HFF-Myc (cell line): Measurements from ENCODE around the gene MED29.

Experiments used
- DNase-seq: peaks from one replicate; pipeline ENCODE4 v3.0.0-alpha.2; 2011; ENCODE audit warnings: low read depth; ENCODE audit errors: extremely low read depth
- H3K4me3 ChIP-seq: replicated peaks from 2 replicates; pipeline ENCODE4 v1.5.1; 2011; ENCODE audit warnings: low read depth, mild to moderate bottlenecking, control low read depth, low read length
- CTCF ChIP-seq: IDR thresholded peaks from 2 replicates; pipeline ENCODE4 v1.5.1; 2012; ENCODE audit warnings: mild to moderate bottlenecking, low read depth, low read length, control low read depth; ENCODE audit errors: missing control alignments

MED29 gene

GRCh38 chr19:39430675-39431593 is 39.8 kb downstream of the MED29 start:
- peak; percentile 83 for DNase-seq
- TF ChIP-seq CTCF, result no peak
- no peak overlapping the region for H3K4me3 ChIP-seq

DNA sequence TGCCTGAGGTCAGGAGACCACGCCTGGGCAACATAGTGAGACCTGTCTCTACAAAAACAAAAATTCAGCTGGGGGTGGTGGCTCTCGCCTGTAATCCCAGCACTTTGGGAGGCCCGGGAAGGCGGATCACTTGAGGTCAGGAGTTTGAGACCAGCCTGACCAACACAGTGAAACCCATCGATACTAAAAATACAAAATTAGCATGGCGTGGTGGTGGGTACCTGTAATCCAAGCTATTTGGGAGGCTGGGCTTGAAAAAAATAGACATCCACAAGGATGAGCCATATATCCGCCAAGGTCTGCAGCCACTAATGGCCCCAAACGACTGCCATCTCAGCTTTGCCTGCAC is 41.5 kb downstream of the MED29 start:
- no peak for TF ChIP-seq CTCF
- DNase-seq, result no peak
- H3K4me3 ChIP-seq, result no peak overlapping the region

GRCh38 chr19:39433480-39434079 is 42.4 kb downstream of the MED29 start:
- no peak for TF ChIP-seq CTCF
- H3K4me3 ChIP-seq, result peak overlapping the region; percentile 94
- DNase-seq, result no peak

DNA sequence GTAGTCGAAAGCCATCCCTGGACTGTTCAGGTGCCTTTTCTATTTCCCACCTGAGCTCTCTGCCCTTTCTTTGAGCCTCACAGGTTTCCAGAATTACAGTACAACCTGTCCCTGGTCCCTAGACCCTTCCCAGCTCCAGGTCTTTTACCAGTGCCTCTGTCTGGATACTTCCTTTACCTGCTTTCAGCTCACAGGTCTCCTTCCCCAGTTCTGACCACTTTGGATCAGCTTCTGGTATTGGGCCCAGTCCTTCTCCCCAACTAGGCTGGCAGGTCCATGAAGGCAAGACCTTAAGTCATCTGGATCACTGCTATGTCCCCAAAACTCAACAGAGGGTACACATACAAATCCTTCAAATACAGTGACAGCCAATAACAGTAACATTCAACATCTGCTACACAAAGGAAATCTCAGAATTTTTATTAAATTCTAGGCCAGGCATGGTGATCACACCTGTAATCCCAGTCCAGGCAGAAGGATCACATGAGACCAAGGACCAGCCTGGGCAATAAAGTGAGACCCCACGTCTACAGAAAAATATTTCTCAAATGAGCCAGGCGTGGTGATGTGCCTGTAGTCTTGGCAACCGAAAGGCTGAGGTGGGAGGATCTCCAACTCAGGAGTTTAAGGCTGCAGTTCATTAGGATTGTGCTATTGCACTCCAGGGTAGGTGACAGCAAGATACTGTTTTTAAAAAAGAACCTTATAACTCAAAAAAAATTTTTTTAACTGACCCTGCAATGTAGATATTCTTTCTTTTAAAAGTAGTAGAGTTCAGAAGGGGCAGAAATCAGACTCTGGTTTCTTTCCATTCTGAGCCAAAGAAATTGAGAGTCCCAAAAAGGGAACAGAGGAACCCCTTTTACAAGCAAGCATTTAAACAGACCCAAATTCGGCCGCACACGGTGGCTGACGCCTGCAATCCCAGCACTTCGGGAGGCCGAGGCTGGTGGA is 43.2 kb downstream of the MED29 start:
- peak overlapping the region; percentile 94 for H3K4me3 ChIP-seq
- no peak for TF ChIP-seq CTCF
- no peak for DNase-seq

DNA sequence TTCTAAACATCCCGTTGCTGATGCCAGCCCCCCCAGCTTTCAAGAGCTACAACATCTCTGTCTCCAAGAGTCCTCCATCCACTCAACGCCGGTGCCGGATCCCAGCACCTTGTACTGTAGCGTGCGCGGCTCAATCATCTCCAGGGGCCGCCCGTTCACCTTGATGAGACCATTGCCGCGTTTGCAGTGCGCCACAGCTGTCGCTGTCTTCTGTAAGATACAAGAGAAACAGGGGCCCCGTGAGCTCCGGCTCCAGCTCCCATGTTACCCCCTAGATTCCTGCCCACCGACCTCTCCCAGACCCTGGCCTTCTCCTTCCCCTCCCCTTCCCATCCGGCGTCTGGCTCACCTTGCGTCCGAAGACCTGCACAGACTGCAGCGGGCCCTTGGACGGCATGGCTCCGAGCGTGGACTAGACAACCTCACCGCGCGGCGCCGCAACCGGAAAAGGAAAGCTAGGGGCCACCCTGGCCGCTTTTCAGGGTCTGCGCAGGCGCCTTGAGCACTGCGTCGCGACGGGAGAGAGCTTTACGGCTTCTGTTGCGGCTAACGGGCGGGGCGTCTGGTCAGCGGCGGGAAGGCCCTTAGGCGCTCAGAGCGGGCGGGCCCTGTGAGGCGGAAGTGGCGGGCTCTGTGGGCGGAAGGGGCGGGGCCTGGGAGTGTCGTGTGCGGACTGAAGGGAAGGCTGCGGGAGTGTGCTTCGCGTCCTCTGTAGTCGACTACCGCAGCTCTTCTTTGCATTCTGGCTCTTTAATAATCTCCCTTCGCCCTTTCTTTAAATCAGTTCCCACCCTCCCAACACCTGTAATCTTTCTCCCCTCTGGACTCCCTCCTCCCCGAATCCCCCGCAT is 44.5 kb downstream of the MED29 start, which contains the start of gene RPS16:
TSS of gene RPS16 (minus strand) at position 451 of the 851 bp plus-strand sequence. CDS start at position 397, 54 bp downstream.
- TF ChIP-seq CTCF, result no peak
- DNase-seq, result peak; percentile 85
- H3K4me3 ChIP-seq, result peak within 1 kb of the TSS; percentile 94

DNA sequence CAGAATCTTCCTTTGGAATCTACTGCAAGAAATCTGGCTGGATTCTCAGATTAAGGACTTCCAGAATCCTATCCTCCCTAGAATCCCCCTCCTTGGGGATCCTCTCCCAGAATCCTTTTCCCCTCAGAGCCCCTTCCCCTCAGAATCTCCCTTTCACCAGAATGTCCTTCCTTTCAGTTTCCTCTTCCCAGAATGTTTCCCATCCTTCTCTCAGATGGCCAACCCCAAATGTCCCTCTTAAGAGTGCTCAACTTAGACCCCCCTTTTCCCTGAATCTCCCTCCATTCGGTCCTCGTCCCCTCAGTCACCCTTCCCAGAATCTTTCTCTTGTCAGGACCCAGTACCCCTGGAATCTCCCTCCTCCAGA is 45.2 kb downstream of the MED29 start:
- DNase-seq, result no peak
- peak overlapping the region; percentile 94 for H3K4me3 ChIP-seq
- TF ChIP-seq CTCF, result no peak
